A673 (cell line): ENCODE data around the gene PCDHGA2.

Experiments
- EZH2 ChIP-seq: fragments of 200-600 bp; sonication (generic); IDR thresholded peaks from 2 replicates; pipeline ENCODE4 v1.6.1; 2017; ENCODE audit warnings: borderline replicate concordance, low read depth, mild to moderate bottlenecking, mixed read lengths, antibody characterized with exemption, low read length; ENCODE audit not compliant: poor library complexity, severe bottlenecking
- TF ChIP-seq, protein P1 (sequence below): fragments of 300-800, 200-600 bp; sonication (generic); conservative IDR thresholded peaks from 2 replicates; pipeline ENCODE4 v1.5.1; 2017; ENCODE audit warnings: low read depth, mild to moderate bottlenecking, antibody characterized with exemption, low read length, moderate library complexity, mixed read lengths

GRCh38 chr5:141319202-141319601 is 19.4 kb upstream of the PCDHGA2 start:
- TF ChIP-seq, protein P1, sequence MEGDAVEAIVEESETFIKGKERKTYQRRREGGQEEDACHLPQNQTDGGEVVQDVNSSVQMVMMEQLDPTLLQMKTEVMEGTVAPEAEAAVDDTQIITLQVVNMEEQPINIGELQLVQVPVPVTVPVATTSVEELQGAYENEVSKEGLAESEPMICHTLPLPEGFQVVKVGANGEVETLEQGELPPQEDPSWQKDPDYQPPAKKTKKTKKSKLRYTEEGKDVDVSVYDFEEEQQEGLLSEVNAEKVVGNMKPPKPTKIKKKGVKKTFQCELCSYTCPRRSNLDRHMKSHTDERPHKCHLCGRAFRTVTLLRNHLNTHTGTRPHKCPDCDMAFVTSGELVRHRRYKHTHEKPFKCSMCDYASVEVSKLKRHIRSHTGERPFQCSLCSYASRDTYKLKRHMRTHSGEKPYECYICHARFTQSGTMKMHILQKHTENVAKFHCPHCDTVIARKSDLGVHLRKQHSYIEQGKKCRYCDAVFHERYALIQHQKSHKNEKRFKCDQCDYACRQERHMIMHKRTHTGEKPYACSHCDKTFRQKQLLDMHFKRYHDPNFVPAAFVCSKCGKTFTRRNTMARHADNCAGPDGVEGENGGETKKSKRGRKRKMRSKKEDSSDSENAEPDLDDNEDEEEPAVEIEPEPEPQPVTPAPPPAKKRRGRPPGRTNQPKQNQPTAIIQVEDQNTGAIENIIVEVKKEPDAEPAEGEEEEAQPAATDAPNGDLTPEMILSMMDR: no peak
- no peak for TF ChIP-seq EZH2
